ENCODE measurements around the gene KCNMA1. TPM values are rescaled to one million over a fixed set of nuclear protein-coding genes. Genes with fewer than 3 reads are reported as not detected.

KCNMA1 gene
- total and polyA plus RNA-seq, 10 donors: 9.3 to 114 (median 51.5) TPM

GRCh38 chr10:77638321-77639101 lies 903 bp upstream of the KCNMA1 start:
- Histone ChIP-seq H3K4me3 (peak overlapping the region; percentile 1 to 78 (median 48)), H3K27me3 (replicated peaks in 1 of 7) (peaks cover 2 to 94% (median 58%) of the 10 kb centered on the region in 7 donors), H3K4me1 (peaks cover 9 to 47% (median 36%) of the 10 kb centered on the region in 6 donors), H3K36me3 (no peaks in the 10 kb centered on the region), H3K9me3 (no peaks in the 10 kb centered on the region), H3K27ac (peak overlapping the region in 4 of 8 donors; percentile 25 to 80 (median 58))
- intact Hi-C loops (cut with DNase I; ENCODE audit: low total_unique reads): no loop called here
- 2 to 13% (median 4%) methylated on average over 20 to 56 of the region's 56 CpGs for WGBS, 5 donors
- TF ChIP-seq CTCF (IDR thresholded peaks at IDR 0.05 in 8 of 11, conservative IDR thresholded peaks at IDR 0.05 in 3 of 11) (no peak), POLR2AphosphoS5 (IDR thresholded peaks at IDR 0.05) (peak in 2 of 3 donors; percentile 33 to 40)
- DNase-seq: peak; percentile 82

- WGBS, 5 donors: 2 to 6% (median 3%) methylated on average over 38 to 53 of the region's 53 CpGs
- TF ChIP-seq POLR2A (IDR thresholded peaks at IDR 0.05) (no peak), POLR2AphosphoS5 (IDR thresholded peaks at IDR 0.05) (no peak), CTCF (IDR thresholded peaks at IDR 0.05 in 8 of 11, conservative IDR thresholded peaks at IDR 0.05 in 3 of 11) (no peak)
- no peaks in the 10 kb centered on the region for H3K9me3 ChIP-seq
- H3K4me1 ChIP-seq: peaks cover 9 to 47% (median 36%) of the 10 kb centered on the region in 6 donors
- H3K36me3 ChIP-seq: no peaks in the 10 kb centered on the region
- intact Hi-C loops (cut with DNase I; ENCODE audit: low total_unique reads): no loop called here
- peak overlapping the region in 3 of 8 donors; percentile 41 to 80 (median 77) for H3K27ac ChIP-seq
- peak; percentile 80 for DNase-seq
- peak overlapping the region; percentile 33 to 78 (median 56) for H3K4me3 ChIP-seq
- H3K27me3 ChIP-seq (replicated peaks in 1 of 7): peaks cover 2 to 82% (median 53%) of the 10 kb centered on the region in 7 donors
Measured at GRCh38 chr10:77636967-77637531, 559 bp downstream of the KCNMA1 start.

GRCh38 chr10:77636282-77636966 lies 1.2 kb downstream of the KCNMA1 start:
- peak overlapping the region in 3 of 8 donors; percentile 41 to 80 (median 77) for H3K27ac ChIP-seq
- whole genome bisulfite sequencing, 5 donors: 4 to 7% (median 6%) methylated on average over 35 to 41 of the region's 41 CpGs
- intact Hi-C loops (cut with DNase I; ENCODE audit: low total_unique reads): no loop called here
- no peak for DNase-seq
- peaks cover 2 to 75% (median 53%) of the 10 kb centered on the region in 7 donors for H3K27me3 ChIP-seq (replicated peaks in 1 of 7)
- peaks cover 9 to 42% (median 31%) of the 10 kb centered on the region in 6 donors for H3K4me1 ChIP-seq
- TF ChIP-seq POLR2A (IDR thresholded peaks at IDR 0.05) (no peak), POLR2AphosphoS5 (IDR thresholded peaks at IDR 0.05) (no peak), CTCF (IDR thresholded peaks at IDR 0.05 in 8 of 11, conservative IDR thresholded peaks at IDR 0.05 in 3 of 11) (no peak)
- no peaks in the 10 kb centered on the region for H3K9me3 ChIP-seq
- H3K36me3 ChIP-seq: no peaks in the 10 kb centered on the region
- peak overlapping the region; percentile 33 to 78 (median 56) for H3K4me3 ChIP-seq
